ENCODE measurements around the gene SLC5A12.

- TF ChIP-seq CTCF (IDR thresholded peaks at IDR 0.05) = no peak
- TF ChIP-seq POLR2A (IDR thresholded peaks at IDR 0.05) = no peak
Observed at GRCh38 chr11:26620282-26621045, 101.4 kb downstream of the SLC5A12 start.
